Adrenal gland (tissue), 12 donors: Measurements from ENCODE around the gene EFNA3. TPM values are rescaled to one million over a fixed set of nuclear protein-coding genes. Genes with fewer than 3 reads are reported as not detected.

Experiments
- DNase-seq, 7 donors: peaks; one replicate each; pipeline ENCODE4 v3.0.0-alpha.2; 2019 to 2020
- H3K27ac ChIP-seq, 5 donors: fragments of 200-600 bp; sonication (generic) in 4 of 5; 1 replicate in 3 of 5; 2 replicates in 2 of 5; pipeline versions ENCODE4 v1.5.1 to v1.8.0; 2016 to 2020; ENCODE audit warnings: mild to moderate bottlenecking in 1 of 5
- H3K27me3 ChIP-seq: fragments of 200-600 bp; 2 replicates; pipeline ENCODE4 v1.8.0; 2021
- H3K36me3 ChIP-seq, 2 donors: fragments of 200-600 bp; replicated peaks in 1 of 2; 1 replicate in 1 of 2; 2 replicates in 1 of 2; pipeline versions ENCODE4 v1.5.1 to v1.8.0; 2018 to 2022
- H3K4me1 ChIP-seq, 2 donors: fragments of 200-600 bp; replicated peaks in 1 of 2; 1 replicate in 1 of 2; 2 replicates in 1 of 2; pipeline versions ENCODE4 v1.5.1 to v1.8.0; 2018 to 2021
- H3K4me3 ChIP-seq, 4 donors: fragments of 200-600 bp; sonication (generic) in 3 of 4; one replicate each; pipeline ENCODE4 v1.5.1; 2016 to 2018
- H3K9me3 ChIP-seq, 3 donors: fragments of 200-600 bp; sonication (generic) in 1 of 3; replicated peaks in 1 of 3; 1 replicate in 2 of 3; 2 replicates in 1 of 3; pipeline versions ENCODE4 v1.5.1 to v1.8.0; 2016 to 2021
- POLR2A ChIP-seq, 2 donors: fragments of 450-650 bp; IDR thresholded peaks; one replicate each; pipeline ENCODE4 v1.6.1; 2017; ENCODE audit warnings: antibody characterized with exemption in 2 of 2, mild to moderate bottlenecking in 2 of 2, moderate library complexity in 1 of 2
- WGBS, 4 donors: extraction: QIAGEN DNeasy Blood & Tissue Kit in 2 of 4; methylation state at CpG; one replicate each; pipeline versions ENCODE4 v1.1.5 to v1.1.7; 2013 to 2017; 5-methylcytosine and 5-hydroxymethylcytosine counted together
- intact Hi-C, 2 donors: fragments of 100-400 bp; cut with DNase I; formaldehyde crosslinking; loops; one replicate each; pipeline versions ENCODE4 v1.14.1 to v1.15.0; 2022 to 2023
- polyA plus RNA-seq, 3 donors: library from polyadenylated mRNA; stranded (reverse); fragments of 200-250 nt in 2 of 3; fragments of 350-450 nt in 1 of 3; fragmentation: Illumina TruSeq in 1 of 3; extraction: RNeasy Lipid Tissue Mini Kit (QIAGEN cat#74804) in 1 of 3; gene quantifications; one replicate each; pipeline ENCODE4 v1.2.3, GENCODE V29; 2013 to 2014
- total RNA-seq, 9 donors: library from RNA; depleted of rRNA in 4 of 9; stranded (reverse); fragments of >200 nt in 4 of 9; fragments of 120-200 nt in 1 of 9; fragmentation: NEBNext Ultra II Directional in 1 of 9; extraction: Animal tissue kit (Norgen Biotek cat#: 25700) in 1 of 9; gene quantifications; one replicate each; pipeline versions ENCODE4 v1.1.0 to v1.2.4, GENCODE V29; 2013 to 2023
- TF ChIP-seq, protein P1 (sequence below), 6 experiments: fragments of 450-650 bp in 4 of 6; fragments of 200-600 bp in 2 of 6; sonication (generic) in 1 of 6; IDR thresholded peaks; 1 replicate in 5 of 6; 2 replicates in 1 of 6; pipeline versions ENCODE4 v1.5.1 to v1.8.0; 2016 to 2021; ENCODE audit warnings: antibody characterized with exemption in 6 of 6, mild to moderate bottlenecking in 2 of 6, moderate library complexity in 1 of 6
- donor health status: healthy with polysubstance abuse.
- donor health status: Bipolar disorder and iron deficiency.
- donor health status: DM: yes; HTN: yes; CAD: no.
- donor health status: DM: no; HTN: no; CAD: no.
- donor health status: DM: no; HTN: no; CAD: no.
- donor health status: DM: yes; HTN: yes; CAD: no.

The EFNA3 gene
- total and polyA plus RNA-seq, 12 donors: 1.4 to 7.3 (median 3.3) TPM

DNA sequence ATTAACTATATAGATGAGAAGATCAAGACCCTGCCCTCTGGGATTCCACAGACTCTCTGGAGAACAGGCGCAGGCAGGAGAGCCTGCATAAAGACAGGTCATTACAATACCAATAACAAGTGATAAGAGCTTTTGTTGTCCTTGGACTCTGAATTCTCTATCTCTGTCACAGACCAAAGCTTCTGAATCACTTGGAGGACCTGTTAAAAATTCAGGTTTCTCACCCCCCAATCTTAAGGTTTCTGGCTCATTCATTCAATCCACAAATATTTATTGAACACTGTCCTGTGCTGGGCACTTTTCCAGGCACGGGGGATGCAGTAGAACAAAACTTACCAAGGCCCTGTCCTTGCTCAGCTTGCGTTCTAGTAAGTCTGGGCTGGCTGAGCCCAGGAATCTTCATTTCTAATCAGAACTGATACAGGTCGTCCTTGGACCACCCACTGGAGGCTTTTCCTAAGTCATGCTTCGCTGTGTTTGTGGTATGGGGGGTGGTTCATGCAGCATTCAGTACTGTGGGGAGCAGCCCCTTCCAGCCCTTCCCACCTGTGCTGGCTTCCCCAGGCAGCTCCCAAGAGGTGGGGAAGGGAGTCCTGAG, 13.7 kb upstream of the EFNA3 start:
- H3K36me3 ChIP-seq: no peaks in the 10 kb centered on the region
- no peaks in the 10 kb centered on the region for H3K27me3 ChIP-seq
- TF ChIP-seq, protein P1, sequence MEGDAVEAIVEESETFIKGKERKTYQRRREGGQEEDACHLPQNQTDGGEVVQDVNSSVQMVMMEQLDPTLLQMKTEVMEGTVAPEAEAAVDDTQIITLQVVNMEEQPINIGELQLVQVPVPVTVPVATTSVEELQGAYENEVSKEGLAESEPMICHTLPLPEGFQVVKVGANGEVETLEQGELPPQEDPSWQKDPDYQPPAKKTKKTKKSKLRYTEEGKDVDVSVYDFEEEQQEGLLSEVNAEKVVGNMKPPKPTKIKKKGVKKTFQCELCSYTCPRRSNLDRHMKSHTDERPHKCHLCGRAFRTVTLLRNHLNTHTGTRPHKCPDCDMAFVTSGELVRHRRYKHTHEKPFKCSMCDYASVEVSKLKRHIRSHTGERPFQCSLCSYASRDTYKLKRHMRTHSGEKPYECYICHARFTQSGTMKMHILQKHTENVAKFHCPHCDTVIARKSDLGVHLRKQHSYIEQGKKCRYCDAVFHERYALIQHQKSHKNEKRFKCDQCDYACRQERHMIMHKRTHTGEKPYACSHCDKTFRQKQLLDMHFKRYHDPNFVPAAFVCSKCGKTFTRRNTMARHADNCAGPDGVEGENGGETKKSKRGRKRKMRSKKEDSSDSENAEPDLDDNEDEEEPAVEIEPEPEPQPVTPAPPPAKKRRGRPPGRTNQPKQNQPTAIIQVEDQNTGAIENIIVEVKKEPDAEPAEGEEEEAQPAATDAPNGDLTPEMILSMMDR (IDR thresholded peaks at IDR 0.05): no peak
- peak in 1 of 2 donors; percentile 46 for TF ChIP-seq POLR2A (IDR thresholded peaks at IDR 0.05)
- peak overlapping the region; percentile 10 to 94 (median 78) for H3K27ac ChIP-seq
- peaks cover 11 to 46% of the 10 kb centered on the region in 2 donors for H3K4me1 ChIP-seq
- intact Hi-C loops: loop anchor here in 1 of 2 donors (5.0 kb wide), 1 partner anchor 158 kb away; no protein-coding TSS in a partner anchor
- DNase-seq: peak in 5 of 7 donors; percentile 31 to 55 (median 53)
- peak overlapping the region in 1 of 4 donors; percentile 89 for H3K4me3 ChIP-seq
- H3K9me3 ChIP-seq: no peaks in the 10 kb centered on the region
- 35 to 56% (median 45%) methylated on average over 5 of the region's 5 CpGs for WGBS, 4 donors

DNA sequence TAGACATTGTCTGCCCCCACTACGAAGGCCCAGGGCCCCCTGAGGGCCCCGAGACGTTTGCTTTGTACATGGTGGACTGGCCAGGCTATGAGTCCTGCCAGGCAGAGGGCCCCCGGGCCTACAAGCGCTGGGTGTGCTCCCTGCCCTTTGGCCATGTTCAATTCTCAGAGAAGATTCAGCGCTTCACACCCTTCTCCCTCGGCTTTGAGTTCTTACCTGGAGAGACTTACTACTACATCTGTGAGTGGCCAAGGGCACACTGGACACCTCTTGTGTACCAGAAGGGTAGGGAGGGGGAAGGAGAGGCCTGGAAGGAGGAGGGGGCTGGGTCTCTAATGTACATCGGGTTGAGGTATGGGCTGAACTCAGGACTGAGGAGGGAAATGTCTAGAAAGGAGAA, 11.9 kb upstream of the EFNA3 start:
- intact Hi-C loops: no loop called here
- Histone ChIP-seq H3K27me3 (no peaks in the 10 kb centered on the region), H3K4me1 (peaks cover 24 to 56% of the 10 kb centered on the region in 2 donors), H3K36me3 (no peaks in the 10 kb centered on the region), H3K27ac (no peak overlapping the region), H3K9me3 (no peaks in the 10 kb centered on the region), H3K4me3 (no peak overlapping the region)
- 80 to 92% (median 87%) methylated on average over 3 to 8 of the region's 8 CpGs for WGBS, 4 donors
- TF ChIP-seq POLR2A (IDR thresholded peaks at IDR 0.05): no peak
- TF ChIP-seq, protein P1 (IDR thresholded peaks at IDR 0.05): no peak
- no peak for DNase-seq

DNA sequence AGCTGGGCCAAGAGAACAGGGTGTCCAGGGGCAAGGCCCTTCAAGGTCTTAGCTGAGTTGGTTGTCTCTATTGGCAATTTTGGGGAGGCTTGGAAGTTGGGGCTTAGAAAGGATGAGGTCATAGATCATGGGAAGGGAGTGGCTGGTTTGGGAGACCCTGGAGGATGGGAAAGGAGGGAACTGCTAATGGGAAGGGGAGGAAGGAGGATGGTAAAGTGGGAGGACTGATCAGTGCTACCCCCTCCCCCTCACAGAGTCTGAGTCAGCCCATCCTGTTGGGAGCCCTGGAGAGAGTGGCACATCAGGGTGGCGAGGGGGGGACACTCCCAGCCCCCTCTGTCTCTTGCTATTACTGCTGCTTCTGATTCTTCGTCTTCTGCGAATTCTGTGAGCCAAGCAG, 10.0 kb upstream of the EFNA3 start:
- intact Hi-C loops: no loop called here
- Histone ChIP-seq H3K9me3 (no peaks in the 10 kb centered on the region), H3K27ac (peak overlapping the region in 1 of 5 donors; percentile 80), H3K4me1 (peaks cover 13 to 40% of the 10 kb centered on the region in 2 donors), H3K27me3 (no peaks in the 10 kb centered on the region), H3K4me3 (no peak overlapping the region), H3K36me3 (no peaks in the 10 kb centered on the region)
- WGBS, 4 donors: 82 to 90% (median 90%) methylated on average over 3 of the region's 3 CpGs
- no peak for DNase-seq
- TF ChIP-seq, protein P1 (IDR thresholded peaks at IDR 0.05): no peak
- no peak for TF ChIP-seq POLR2A (IDR thresholded peaks at IDR 0.05)

DNA sequence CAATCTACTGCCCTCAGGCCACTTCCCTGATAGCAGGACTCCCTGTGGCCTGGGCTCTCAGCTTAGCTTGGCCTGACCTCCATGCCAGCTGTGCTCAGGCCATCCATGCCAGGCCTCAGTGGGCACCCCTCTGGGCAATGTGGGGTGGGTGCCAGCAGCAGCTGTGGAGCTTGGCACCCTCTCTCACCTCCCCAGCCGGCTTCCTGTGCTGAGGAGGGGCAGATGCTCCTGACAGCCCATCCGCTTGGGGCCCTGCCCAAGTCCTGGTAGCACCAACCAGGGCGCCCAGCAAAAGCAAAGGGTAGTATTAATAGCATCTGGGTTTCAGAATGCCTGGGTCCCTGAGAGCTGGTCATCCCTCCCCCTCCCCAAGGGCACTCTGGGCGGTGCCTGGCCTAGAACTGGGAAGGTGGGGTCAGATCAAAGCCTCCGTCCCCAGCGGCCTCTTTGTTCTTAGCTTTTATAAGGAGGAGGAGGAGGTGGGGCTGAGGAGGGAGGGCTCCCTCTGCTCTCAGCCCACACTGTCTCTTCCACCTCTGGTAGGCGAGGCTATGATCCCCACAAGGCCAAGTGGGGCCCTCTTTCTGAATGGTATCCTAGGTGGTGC, 9.0 kb upstream of the EFNA3 start:
- peak in 4 of 7 donors; percentile 32 to 66 (median 44) for DNase-seq
- Histone ChIP-seq H3K4me3 (no peak overlapping the region), H3K36me3 (no peaks in the 10 kb centered on the region), H3K27me3 (no peaks in the 10 kb centered on the region), H3K4me1 (peaks cover 13 to 32% of the 10 kb centered on the region in 2 donors), H3K27ac (peak overlapping the region in 2 of 5 donors; percentile 68 to 80), H3K9me3 (no peaks in the 10 kb centered on the region)
- TF ChIP-seq, protein P1 (IDR thresholded peaks at IDR 0.05): no peak
- TF ChIP-seq POLR2A (IDR thresholded peaks at IDR 0.05): no peak
- WGBS, 4 donors: 40 to 55% (median 44%) methylated on average over 1 to 7 of the region's 7 CpGs
- intact Hi-C loops: no loop called here
